ENCODE data around the gene PILRA. TPM values are rescaled to one million over a fixed set of nuclear protein-coding genes. Genes with fewer than 3 reads are reported as not detected.
A peak's percentile ranks its signal among the peaks of the same experiment; 100 is the strongest.

The PILRA gene
- total RNA-seq, 1 donor from 2014 or later = 3.6 TPM

DNA sequence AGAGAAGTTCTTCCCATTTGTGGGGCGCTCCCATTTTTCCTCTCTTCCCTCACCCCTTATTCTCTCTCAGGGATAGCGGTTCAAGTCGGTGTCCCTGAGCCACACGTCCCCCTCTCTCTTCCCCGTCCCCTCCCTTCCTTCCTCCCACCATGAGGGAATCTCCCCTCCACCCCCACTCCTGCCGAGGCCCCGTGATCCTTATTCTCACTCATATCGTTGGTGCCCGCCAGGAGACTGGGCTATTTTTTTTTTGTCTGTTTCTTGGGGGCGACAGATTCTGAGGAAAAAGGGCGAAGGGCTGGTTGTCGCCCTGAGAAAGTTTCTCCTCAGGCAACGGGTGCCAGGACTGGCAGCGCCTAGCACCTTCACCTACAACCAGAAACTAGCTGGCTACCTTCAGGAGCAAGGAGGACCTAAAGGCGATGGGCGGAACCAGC is 54.5 kb downstream of the PILRA start:
- ATAC-seq (ENCODE audit: poor library complexity) (no peak), DNase-seq (no peak)
- intact Hi-C loops (cut with DNase I) = no loop called here

DNA sequence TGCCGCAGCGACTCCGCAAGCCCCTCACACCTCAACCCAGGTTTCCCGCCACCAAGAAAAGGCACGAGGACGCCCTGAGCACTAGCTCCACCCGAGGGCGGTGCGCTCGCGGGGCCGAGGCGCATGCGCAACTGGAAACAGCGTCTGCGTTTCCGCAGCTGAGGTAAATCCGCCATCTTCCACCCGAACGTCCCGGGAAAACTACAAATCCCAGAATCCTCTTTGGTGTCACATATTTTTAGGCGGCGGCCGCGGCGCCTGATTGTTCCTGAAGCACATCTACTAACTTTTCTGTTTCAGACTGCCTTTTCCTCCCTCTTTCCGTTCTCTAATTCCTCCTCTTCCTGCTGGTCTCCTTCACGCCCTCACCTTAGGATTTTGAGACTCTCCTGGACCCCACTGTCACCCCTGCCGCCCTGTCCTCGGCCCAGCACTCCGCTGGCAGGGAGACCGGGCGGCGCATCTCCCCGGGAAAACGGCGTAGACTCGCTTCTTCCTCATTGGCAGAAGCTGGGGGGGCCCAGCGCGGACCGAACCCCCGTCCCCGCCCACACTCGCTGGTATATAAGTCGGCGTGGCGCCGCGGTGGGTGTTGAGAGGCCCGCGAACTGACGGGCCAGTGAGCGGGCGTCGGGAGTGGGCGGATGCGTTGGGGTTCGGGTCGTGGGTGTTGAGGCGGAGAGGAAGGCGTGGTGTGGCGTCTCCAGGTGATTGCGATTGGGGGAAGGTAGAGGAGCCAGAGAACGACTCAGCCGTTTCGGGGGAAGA is 55.1 kb downstream of the PILRA start, which contains the start of gene ZCWPW1:
Gene ZCWPW1 (minus strand): TSS at position 505 of the 768 bp plus-strand sequence. CDS start 8,054 bp downstream, outside the sequence.
- intact Hi-C loops (cut with DNase I) = no loop called here
- peak; percentile 98 for DNase-seq
- peak; percentile 74 for ATAC-seq (ENCODE audit: poor library complexity)

DNA sequence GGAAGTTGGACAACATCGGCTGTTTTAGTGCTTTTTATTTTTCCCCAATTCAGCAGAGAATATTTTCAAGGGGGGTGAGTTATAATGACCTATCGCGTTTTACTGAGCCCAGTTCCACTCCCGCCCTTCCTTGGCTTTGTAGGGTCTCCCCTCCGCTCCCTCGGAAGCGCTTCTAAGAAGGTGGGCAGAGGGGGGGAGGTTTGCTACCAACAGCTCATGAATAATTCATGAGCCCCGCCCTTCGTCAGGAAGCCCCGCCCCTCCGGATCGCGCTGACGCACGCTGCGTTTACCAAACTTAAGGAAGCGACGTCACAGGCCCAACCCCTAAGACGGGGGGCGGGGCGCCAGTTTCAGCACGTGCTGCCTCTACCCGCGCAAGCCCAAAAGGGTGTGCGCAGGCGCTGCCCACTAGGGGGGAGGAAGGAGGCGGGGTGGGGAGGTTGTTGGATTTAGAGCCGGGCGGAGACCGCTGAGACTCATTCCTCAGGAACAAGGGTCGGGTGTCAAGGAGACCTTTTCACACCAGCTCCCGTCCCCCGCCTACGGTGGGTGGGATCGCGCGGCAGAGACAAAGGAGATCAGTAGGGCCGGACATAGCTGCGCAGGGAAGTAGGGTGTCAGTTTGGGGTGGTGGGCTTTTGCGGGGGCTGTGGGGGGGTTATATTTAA is 55.8 kb downstream of the PILRA start:
- intact Hi-C loops (cut with DNase I) = no loop called here
- peak; percentile 100 for DNase-seq
- ATAC-seq (ENCODE audit: poor library complexity) = peak; percentile 84

DNA sequence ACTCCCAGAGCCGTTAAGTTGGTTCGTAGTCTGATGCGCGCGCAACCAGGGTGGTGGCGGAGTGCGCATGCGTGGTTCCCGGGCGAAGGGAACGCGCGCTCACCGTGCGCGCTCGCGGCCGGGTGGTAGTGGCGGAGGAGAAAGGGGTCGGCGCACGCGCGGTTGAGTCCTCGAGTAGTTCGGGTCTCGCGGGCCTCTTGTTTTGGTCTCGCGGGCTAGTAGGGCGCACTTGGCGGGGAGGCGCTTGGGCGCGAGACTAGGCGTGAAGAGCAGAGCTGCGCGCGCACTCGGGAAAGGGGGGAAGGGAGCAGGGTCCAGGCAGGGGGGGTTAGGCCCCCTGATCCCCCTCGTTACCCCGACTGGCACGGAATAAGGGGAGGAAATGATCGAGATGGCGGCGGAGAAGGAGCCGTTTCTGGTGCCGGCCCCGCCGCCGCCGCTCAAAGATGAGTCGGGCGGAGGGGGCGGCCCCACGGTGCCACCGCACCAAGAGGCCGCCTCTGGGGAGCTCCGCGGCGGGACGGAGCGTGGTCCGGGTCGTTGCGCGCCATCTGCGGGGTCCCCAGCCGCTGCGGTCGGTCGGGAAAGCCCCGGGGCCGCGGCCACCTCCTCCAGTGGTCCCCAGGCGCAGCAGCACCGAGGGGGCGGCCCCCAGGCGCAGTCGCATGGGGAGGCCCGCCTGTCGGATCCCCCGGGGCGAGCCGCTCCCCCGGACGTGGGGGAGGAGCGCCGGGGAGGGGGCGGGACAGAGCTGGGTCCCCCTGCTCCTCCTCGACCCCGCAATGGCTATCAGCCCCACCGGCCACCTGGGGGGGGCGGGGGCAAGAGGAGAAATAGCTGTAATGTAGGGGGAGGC is 56.6 kb downstream of the PILRA start, which contains the start of gene MEPCE:
Gene MEPCE (plus strand): TSS at position 195 of the 856 bp plus-strand sequence. CDS start 188 bp downstream, at position 383.
- ATAC-seq (ENCODE audit: poor library complexity) (peak; percentile 76), DNase-seq (peak; percentile 99)
- intact Hi-C loops (cut with DNase I) = no loop called here

DNA sequence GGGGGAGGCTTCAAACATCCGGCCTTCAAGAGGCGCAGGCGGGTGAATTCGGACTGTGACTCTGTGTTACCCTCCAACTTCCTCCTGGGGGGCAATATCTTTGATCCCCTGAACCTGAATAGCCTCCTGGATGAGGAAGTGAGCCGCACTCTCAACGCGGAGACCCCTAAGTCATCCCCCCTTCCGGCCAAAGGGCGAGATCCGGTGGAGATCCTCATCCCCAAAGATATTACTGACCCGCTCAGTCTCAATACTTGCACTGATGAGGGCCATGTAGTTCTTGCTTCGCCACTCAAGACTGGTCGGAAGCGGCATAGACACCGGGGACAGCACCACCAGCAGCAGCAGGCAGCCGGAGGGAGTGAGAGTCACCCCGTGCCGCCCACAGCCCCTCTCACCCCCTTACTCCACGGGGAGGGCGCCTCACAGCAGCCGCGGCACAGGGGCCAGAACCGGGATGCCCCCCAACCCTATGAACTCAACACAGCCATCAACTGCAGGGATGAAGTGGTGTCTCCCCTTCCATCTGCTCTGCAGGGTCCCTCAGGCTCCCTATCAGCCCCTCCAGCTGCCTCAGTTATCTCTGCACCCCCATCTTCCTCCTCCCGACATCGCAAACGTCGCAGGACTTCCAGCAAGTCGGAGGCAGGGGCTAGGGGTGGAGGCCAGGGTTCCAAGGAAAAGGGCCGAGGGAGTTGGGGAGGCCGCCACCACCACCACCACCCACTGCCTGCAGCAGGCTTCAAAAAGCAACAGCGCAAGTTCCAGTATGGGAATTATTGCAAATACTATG is 57.4 kb downstream of the PILRA start:
- intact Hi-C loops (cut with DNase I) = no loop called here
- ATAC-seq (ENCODE audit: poor library complexity) (no peak), DNase-seq (peak; percentile 52)

DNA sequence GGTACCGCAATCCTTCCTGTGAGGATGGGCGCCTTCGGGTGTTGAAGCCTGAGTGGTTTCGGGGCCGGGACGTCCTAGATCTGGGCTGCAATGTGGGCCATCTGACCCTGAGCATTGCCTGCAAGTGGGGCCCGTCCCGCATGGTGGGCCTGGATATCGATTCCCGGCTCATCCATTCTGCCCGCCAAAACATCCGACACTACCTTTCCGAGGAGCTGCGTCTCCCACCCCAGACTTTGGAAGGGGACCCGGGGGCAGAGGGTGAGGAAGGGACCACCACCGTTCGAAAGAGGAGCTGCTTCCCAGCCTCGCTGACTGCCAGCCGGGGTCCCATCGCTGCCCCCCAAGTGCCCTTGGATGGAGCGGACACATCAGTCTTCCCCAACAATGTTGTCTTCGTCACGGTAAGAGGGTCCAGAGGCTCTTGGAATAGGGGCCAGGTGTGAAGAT is 58.0 kb downstream of the PILRA start:
- DNase-seq (no peak), ATAC-seq (ENCODE audit: poor library complexity) (no peak)
- intact Hi-C loops (cut with DNase I) = no loop called here

DNA sequence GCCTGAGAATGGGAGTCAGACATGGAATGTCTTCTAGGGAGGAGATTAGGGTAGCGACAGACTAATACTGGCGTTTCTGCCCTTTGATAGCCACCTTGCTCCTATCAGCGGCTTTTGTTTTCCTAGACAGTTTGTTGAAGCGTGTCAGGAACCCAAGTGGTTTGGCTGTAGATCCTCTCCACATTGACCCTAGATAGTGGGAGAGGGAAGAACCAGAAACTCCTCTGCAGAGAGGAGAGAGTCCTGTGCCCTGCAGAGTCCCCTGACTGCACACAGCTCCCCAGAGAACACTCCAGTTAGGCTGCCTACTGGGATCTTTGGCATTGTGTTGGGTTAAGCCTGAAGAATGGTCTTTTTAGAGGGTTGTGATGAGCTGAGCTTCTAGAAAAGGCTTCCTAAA is 58.8 kb downstream of the PILRA start:
- DNase-seq (no peak), ATAC-seq (ENCODE audit: poor library complexity) (no peak)
- intact Hi-C loops (cut with DNase I) = no loop called here

DNA sequence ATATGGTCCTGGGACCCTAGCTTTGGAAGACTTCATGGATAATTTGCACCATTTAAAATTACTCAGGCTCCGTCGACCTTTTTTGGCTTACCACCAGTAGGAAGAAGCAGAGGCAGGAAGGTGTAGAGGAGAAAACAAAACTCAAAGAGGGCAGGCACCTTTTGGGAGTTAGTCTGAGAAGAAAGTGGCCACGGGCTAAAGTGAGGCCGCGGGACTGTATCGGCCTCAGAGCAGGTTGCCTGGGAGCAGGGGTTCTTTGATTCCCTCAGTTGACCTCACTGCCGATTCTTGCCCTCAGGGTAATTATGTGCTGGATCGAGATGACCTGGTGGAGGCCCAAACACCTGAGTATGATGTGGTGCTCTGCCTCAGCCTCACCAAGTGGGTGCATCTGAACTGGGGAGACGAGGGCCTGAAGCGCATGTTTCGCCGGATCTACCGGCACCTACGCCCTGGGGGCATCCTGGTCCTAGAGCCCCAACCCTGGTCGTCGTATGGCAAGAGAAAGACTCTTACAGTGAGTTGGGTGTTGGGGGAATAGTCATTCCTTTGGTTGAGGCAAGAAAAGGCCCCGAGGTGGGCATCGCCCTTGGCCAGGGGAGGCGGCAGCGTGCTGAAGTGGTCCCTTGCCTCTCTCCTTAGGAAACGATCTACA is 59.5 kb downstream of the PILRA start:
- intact Hi-C loops (cut with DNase I) = no loop called here

DNA sequence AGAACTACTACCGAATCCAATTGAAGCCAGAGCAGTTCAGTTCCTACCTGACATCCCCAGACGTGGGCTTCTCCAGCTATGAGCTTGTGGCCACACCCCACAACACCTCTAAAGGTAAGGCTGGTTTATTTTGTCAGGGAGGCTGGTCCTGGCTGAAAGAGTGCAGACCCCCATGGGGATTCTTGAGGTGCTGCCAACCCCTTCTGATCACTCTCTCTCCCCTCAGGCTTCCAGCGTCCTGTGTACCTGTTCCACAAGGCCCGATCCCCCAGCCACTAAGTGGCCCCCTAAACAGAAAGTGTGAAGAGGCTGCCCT is 59.9 kb downstream of the PILRA start:
- ATAC-seq (ENCODE audit: poor library complexity) (no peak), DNase-seq (no peak)
- intact Hi-C loops (cut with DNase I) = no loop called here

More for the DNA sequence above, 59.5 kb downstream of the PILRA start:
- ATAC-seq (ENCODE audit: poor library complexity) (no peak), DNase-seq (no peak)

DNA sequence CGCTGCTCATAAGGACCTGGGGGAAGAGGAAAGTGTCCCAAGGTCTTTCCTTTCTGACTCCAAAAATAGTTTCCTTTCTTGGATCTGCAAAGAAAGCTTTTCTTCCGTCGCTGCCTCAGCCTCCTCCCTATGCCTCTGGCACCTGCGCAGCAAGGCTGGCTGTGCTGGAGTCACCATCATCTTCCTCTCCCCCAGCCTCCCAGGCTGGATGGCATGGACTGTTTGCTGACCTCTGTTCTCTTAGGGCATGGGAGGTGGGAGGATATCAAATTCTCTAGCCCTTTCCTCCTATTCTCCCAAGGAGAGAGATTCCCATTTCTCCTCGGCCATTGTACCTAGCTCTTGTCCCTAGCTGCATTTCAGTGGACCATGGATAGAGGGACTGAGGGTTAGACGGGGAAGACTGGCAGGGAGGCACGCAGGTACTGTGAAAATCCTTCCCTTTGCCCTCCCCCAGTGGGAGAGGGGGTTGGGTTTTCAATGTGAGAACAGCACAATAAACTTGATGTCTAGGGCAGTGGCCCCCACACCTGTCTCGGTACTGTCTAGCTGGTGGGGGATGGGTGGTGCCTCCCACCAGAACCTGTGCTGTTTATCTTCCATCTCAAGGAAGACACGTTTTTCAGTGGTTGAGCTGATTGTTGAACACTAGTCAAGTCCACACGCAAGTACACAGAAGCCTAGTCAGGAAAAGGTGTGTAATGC is 60.5 kb downstream of the PILRA start:
- DNase-seq (no peak), ATAC-seq (ENCODE audit: poor library complexity) (no peak)
- intact Hi-C loops (cut with DNase I) = no loop called here

DNA sequence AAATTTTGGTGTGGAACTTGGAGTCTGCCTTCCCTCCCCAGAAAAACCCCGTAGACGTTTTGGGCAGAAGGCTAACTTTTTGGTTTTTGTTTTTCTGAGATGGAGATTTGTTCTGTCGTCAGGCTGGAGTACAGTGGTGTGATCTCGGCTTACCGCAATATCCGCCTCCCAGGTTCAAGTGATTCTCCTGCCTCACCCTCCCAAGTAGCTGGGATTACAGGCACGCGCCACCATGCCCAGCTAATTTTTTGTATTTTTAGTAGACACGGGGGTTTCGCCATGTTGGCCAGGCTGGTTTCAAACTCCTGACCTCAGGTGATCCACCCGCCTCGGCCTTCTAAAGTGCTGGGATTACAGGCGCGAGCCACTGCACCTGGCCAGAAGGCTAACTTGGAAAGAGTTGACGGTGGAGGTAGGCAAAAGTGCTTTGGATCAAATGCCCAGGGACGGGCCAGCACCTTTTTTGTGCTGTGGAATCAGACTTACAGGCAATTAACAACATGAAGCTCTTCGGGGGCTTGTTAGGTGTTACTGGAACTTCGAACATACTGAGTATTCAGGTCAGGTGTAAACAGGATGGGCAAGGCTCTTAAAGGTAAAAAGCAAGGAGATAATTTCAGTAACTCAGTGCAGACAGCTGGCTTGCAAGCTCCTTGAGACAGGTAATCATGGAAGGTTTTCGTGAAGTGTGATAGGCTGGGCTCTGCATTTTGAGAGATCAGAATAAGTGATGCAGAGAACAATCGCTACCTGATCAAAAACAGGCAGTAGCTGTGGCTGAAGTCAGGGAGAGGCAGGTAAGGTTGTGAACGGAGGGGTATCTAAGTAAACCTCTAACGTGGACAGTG is 61.2 kb downstream of the PILRA start:
- DNase-seq = no peak
- intact Hi-C loops (cut with DNase I) = no loop called here
- no peak for ATAC-seq (ENCODE audit: poor library complexity)

DNA sequence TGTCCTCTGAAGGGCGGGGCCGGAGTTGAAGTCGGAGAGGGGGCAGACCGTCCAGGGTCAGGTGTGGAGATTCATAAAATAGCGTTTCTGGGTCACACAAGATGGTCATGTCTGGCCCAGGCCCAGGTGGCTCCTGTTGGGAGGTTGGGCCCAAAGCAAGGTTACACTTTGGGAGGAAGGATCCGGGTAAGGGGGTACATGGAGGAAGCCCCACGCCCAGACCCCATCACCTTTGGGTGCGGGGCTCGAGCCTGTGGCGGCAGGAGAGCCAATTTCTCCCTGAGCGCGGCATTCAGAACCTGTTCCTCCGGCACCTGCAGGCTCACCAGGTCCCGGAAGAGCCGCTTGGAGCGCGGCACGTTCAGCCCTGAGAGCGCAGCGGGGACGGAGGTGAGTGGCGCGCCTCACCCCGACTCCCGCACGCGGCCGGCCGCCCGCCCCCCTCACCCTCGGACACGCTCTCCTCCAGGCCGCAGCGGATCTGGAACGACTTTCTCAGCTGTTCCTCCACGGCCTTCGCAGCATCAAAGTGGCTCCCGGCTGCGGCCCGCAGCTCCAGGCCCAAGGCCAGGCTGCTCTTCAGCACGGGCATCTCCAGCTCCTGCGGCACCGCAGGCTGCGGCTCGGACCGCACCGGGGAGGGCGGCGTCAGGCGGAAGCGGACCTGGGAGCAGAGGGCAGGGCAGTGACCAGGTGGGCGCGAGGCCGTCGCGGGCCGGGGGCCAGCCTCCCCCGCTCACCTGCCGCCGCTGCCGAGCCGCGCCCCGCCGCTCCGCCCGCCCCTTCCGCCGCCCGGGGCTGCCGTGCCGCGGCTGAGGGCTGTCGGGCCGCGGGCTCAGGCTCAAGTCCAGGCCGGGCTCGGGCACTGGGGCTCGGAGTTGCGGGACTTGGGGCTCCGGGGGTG is 62.4 kb downstream of the PILRA start:
- DNase-seq (peak; percentile 59), ATAC-seq (ENCODE audit: poor library complexity) (peak; percentile 40)
- intact Hi-C loops (cut with DNase I) = no loop called here

DNA sequence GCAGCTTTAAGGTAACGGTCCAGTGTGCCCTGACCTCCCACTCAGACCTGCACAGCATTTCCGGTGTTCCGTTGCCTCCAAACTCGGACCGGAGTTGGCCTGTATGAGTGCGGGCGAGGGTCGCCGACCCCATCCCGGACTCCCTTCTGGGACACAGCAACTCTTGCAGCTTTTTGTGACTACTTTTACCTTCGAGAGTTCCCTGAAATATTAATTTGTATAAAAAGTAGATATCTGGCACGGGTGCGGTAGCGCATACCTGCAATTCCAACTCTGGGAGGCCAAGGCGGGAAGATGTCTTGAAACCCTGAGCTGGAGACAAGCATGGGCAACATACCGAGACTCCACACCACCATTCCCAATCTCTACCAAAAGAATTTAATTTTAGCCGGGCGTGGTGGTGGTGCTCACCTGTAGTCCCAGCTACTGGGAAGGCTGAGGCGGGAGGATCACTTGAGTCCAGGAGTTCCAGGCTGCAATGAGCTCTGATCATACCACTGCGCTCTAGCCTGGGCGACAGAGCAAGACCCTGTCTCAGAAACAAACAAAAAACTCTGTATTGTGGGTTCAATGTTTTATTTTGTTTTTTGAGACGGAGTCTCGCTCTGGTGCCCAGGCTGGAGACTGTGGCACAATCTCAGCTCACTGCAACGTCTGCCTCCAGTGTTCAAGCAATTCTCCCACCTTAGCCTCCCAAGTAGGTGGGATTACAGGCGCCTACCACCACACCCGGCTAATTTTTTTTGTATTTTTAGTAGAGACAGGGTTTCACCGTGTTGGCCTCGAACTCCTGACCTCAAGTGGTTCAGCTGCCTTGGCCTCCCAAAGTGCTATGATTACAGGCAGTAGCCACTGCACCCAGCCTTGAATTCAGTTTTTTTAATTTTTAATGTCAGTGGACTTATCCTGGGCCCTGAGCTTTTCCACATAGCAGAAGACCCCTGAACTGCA is 64.1 kb downstream of the PILRA start:
- ATAC-seq (ENCODE audit: poor library complexity) = no peak
- no peak for DNase-seq
- intact Hi-C loops (cut with DNase I) = no loop called here

DNA sequence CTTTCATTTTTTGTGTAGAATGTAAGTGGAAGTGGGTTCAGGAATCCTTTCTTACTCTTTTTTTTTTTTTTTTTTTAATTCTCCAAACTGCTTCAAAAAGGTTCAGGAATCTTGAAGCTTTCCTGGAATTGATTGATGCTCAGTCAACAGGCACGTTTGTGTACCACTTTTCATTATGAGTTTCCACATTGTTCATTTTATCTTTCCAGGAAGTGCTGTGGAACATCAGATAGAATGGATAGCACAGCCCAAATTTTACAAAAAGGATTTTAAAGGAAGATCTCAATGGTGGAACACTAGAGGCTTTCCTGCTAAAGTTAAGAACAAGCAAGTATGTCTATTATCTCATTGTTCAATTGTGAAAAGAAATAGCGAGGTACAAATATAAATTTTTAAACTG is 64.9 kb downstream of the PILRA start:
- DNase-seq (no peak), ATAC-seq (ENCODE audit: poor library complexity) (no peak)
- intact Hi-C loops (cut with DNase I) = no loop called here

All from Right ventricle myocardium superior (tissue), 1 donor.